PC-9 (cell line): ENCODE data around the gene KRTAP10-1.

Source experiments
- EZH2 ChIP-seq: fragments of 200-600 bp; sonication (generic); IDR thresholded peaks from 2 replicates; pipeline ENCODE4 v1.8.0; 2017; ENCODE audit warnings: antibody characterized with exemption, low read depth
- TF ChIP-seq, protein P1 (sequence below): fragments of 200-600 bp; sonication (generic); conservative IDR thresholded peaks from 2 replicates; pipeline ENCODE4 v1.6.1; 2017; ENCODE audit warnings: mixed run types, antibody characterized with exemption, mild to moderate bottlenecking, moderate library complexity

DNA sequence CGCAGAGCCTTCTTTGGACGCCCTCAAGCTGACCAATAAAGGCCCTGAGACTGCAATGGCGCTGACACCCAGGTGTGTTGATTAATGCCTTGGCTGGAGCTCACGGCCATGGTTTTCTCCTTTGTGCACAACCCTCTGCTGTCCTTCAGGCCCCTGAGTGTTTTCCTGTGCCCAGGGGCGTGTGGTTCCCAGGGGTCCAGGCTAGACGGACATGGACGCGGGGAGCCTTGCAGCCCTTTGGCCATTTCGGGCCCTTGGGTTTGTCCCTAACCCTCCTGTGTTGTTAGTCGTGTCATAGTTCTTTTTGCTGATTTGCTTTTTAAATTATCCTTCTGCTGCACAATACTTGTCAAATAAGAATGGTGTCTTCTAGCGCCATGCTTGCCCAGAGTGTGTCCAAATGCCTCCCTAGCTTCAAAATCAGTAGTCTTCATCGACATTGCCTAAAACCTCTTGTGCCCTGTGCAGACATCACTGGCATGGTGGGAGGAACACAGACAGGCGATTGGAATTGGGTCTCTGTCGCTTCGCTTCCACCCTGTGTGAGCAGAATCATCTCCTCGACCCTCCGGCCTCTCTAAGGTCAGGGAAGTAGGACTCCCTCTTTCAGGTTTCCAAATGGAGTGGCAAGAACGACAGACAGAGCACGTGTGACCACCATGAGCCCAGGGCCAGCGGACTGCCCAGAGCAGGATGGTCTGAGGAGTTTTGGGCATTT lies 35.5 kb upstream of the KRTAP10-1 start:
- TF ChIP-seq, protein P1, sequence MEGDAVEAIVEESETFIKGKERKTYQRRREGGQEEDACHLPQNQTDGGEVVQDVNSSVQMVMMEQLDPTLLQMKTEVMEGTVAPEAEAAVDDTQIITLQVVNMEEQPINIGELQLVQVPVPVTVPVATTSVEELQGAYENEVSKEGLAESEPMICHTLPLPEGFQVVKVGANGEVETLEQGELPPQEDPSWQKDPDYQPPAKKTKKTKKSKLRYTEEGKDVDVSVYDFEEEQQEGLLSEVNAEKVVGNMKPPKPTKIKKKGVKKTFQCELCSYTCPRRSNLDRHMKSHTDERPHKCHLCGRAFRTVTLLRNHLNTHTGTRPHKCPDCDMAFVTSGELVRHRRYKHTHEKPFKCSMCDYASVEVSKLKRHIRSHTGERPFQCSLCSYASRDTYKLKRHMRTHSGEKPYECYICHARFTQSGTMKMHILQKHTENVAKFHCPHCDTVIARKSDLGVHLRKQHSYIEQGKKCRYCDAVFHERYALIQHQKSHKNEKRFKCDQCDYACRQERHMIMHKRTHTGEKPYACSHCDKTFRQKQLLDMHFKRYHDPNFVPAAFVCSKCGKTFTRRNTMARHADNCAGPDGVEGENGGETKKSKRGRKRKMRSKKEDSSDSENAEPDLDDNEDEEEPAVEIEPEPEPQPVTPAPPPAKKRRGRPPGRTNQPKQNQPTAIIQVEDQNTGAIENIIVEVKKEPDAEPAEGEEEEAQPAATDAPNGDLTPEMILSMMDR = no peak
- TF ChIP-seq EZH2 = no peak
